ENCODE results near the gene CALD1. TPM values are rescaled to one million over a fixed set of nuclear protein-coding genes. Genes with fewer than 3 reads are reported as not detected.

Gene CALD1
- total RNA-seq, 1 experiment from 2014 or later: 107 TPM

DNA sequence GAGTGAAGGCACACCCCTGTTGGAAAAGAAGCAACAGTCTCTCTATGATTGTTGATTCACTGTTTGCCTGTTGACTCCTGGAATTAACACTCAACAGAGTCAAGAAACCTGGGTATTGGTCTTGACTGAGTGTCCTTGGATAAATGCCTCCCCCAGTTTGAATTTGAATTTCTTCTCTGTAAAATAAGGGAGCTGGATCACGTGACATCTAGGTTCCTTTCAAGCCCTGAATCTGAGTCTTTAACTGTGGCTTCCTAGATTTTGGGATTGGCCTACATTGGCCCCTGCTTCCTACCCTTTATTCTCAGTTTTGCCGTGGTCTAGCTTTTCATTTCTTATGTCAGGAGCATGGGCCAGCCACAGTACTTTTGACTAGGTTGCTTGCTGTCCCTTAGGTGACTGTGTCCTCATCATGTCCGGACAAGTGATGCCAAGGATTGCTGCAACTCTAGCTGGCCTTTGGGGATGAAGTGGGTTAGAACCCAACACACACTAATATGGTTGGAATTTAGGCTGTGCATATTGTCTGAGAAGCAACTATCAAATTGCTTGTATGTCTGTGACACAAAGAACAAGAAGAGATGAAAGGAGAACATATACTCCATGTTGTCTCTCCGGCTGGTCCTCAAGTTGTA lies 35.4 kb downstream of the CALD1 start:
- DNase-seq: no peak
- Histone ChIP-seq H3K14ac (ENCODE audit: insufficient read depth, low read length) (no peak overlapping the region), H4K91ac (ENCODE audit: insufficient read length, low read depth, low read length) (no peak overlapping the region), H2BK5ac (ENCODE audit: insufficient read length, low read length) (no peak overlapping the region), H3K79me2 (ENCODE audit: insufficient read depth, low read length) (peaks cover 11% of the 10 kb centered on the region), H2AFZ (ENCODE audit: low read length) (no peak overlapping the region), H4K5ac (ENCODE audit: insufficient read length, low read depth, low read length) (no peak overlapping the region), H3K9me3 (ENCODE audit: control insufficient read depth, low read depth, low read length) (no peaks in the 10 kb centered on the region), H3K23ac (ENCODE audit: insufficient read length, low read depth, low read length) (no peak overlapping the region), H4K20me1 (ENCODE audit: control insufficient read depth, insufficient read depth, insufficient read length) (no peaks in the 10 kb centered on the region), H3K79me1 (ENCODE audit: insufficient read depth, low read depth, low read length, poor library complexity, severe bottlenecking) (no peaks in the 10 kb centered on the region), H3T11ph (ENCODE audit: low read length) (no peak overlapping the region), H2BK12ac (ENCODE audit: insufficient read length, low read depth, low read length) (no peak overlapping the region), H3K9ac (ENCODE audit: extremely low read depth, insufficient read length, low read length) (no peak overlapping the region), H3K23me2 (ENCODE audit: insufficient read length, low read depth, low read length, poor library complexity, severe bottlenecking) (no peaks in the 10 kb centered on the region), H3K27ac (ENCODE audit: insufficient read length, low read depth, low read length) (no peak overlapping the region), H3K18ac (ENCODE audit: insufficient read length, low read depth, low read length) (no peak overlapping the region), H2BK15ac (ENCODE audit: low read depth, low read length) (no peak overlapping the region), H3K4ac (ENCODE audit: low read depth, low read length) (no peak overlapping the region), H3K27me3 (ENCODE audit: insufficient read depth, low read length) (no peaks in the 10 kb centered on the region), H4K8ac (replicated peaks; ENCODE audit: insufficient read length, low read depth, low read length) (no peak overlapping the region), H2BK120ac (ENCODE audit: low read depth, low read length, poor library complexity, severe bottlenecking) (no peak overlapping the region), H2BK20ac (ENCODE audit: low read depth, low read length, poor library complexity, severe bottlenecking) (no peak overlapping the region), H3K4me2 (ENCODE audit: insufficient read depth, insufficient read length, low read length) (no peak overlapping the region), H3K4me1 (ENCODE audit: insufficient read depth, low read length) (no peaks in the 10 kb centered on the region), H2AK5ac (ENCODE audit: insufficient read length, low read length) (no peak overlapping the region), H3K56ac (ENCODE audit: insufficient read length, low read depth, low read length) (no peak overlapping the region)
- Mint-ChIP-seq H3K4me3 (no peak overlapping the region), H3K4me1 (peaks cover 0 to 5% of the 10 kb centered on the region in 2 experiments; a peak in 1 of 4 replicates), H3K27me3 (ENCODE audit: low read depth) (no peaks in the 10 kb centered on the region), H3K9me3 (no peaks in the 10 kb centered on the region), H3K36me3 (ENCODE audit: insufficient read depth in 1 of 3, low read depth in 3 of 3) (peaks cover 0 to 14% (median 0%) of the 10 kb centered on the region in 3 experiments; a peak in 2 of 7 replicates), H3K27ac (no peak overlapping the region; a peak in 1 of 7 replicates)
- TF ChIP-seq, protein P1, sequence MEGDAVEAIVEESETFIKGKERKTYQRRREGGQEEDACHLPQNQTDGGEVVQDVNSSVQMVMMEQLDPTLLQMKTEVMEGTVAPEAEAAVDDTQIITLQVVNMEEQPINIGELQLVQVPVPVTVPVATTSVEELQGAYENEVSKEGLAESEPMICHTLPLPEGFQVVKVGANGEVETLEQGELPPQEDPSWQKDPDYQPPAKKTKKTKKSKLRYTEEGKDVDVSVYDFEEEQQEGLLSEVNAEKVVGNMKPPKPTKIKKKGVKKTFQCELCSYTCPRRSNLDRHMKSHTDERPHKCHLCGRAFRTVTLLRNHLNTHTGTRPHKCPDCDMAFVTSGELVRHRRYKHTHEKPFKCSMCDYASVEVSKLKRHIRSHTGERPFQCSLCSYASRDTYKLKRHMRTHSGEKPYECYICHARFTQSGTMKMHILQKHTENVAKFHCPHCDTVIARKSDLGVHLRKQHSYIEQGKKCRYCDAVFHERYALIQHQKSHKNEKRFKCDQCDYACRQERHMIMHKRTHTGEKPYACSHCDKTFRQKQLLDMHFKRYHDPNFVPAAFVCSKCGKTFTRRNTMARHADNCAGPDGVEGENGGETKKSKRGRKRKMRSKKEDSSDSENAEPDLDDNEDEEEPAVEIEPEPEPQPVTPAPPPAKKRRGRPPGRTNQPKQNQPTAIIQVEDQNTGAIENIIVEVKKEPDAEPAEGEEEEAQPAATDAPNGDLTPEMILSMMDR (conservative IDR thresholded peaks at IDR 0.05): no peak
- WGBS (ENCODE audit: extremely low coverage, insufficient read length, low lambda C conversion rate): no CpG with 5 or more reads among the region's 4 CpGs

Measured in H9 (cell line).